ENCODE measurements around the gene KCNAB2.

Gene KCNAB2

GRCh38 chr1:6084781-6085495, 39.2 kb downstream of the KCNAB2 start:
- no peak for DNase-seq

GRCh38 chr1:6085666-6086065, 40.0 kb downstream of the KCNAB2 start:
- no peak for DNase-seq

- no peak for DNase-seq
Measured at GRCh38 chr1:6086358-6086757, 40.7 kb downstream of the KCNAB2 start.

- DNase-seq = no peak
Measured at GRCh38 chr1:6086762-6087376, 41.2 kb downstream of the KCNAB2 start.

- DNase-seq = no peak
Measured at GRCh38 chr1:6087377-6087772, 41.7 kb downstream of the KCNAB2 start.

GRCh38 chr1:6087958-6088357, 42.3 kb downstream of the KCNAB2 start:
- DNase-seq = no peak

- DNase-seq = no peak
Measured at GRCh38 chr1:6088956-6089355, 43.3 kb downstream of the KCNAB2 start.

- no peak for DNase-seq
Measured at GRCh38 chr1:6090288-6090687, 44.6 kb downstream of the KCNAB2 start.

- no peak for DNase-seq
Measured at GRCh38 chr1:6090996-6091822, 45.5 kb downstream of the KCNAB2 start.

GRCh38 chr1:6091823-6092109, 46.1 kb downstream of the KCNAB2 start:
- DNase-seq = no peak

- DNase-seq = no peak
Measured at GRCh38 chr1:6092211-6092610, 46.5 kb downstream of the KCNAB2 start.

- DNase-seq = no peak
Measured at GRCh38 chr1:6093071-6093470, 47.4 kb downstream of the KCNAB2 start.

GRCh38 chr1:6093611-6094010, 47.9 kb downstream of the KCNAB2 start:
- no peak for DNase-seq

- no peak for DNase-seq
Measured at GRCh38 chr1:6094246-6094645, 48.6 kb downstream of the KCNAB2 start.

- DNase-seq = no peak
Measured at GRCh38 chr1:6094801-6095505, 49.3 kb downstream of the KCNAB2 start.

- no peak for DNase-seq
Measured at GRCh38 chr1:6095511-6096242, 50.0 kb downstream of the KCNAB2 start.

- no peak for DNase-seq
Measured at GRCh38 chr1:6096243-6097116, 50.8 kb downstream of the KCNAB2 start.

GRCh38 chr1:6097117-6097595, 51.5 kb downstream of the KCNAB2 start:
- DNase-seq = no peak

- DNase-seq = no peak
Measured at GRCh38 chr1:6097824-6098223, 52.1 kb downstream of the KCNAB2 start.

GRCh38 chr1:6098303-6099215, 52.9 kb downstream of the KCNAB2 start:
- DNase-seq = no peak

GRCh38 chr1:6099297-6099696, 53.6 kb downstream of the KCNAB2 start:
- DNase-seq = no peak

Data from COR-L47 (cell line).